ENCODE measurements around the gene NLRP5.

- no peak for TF ChIP-seq POLR2AphosphoS5 (IDR thresholded peaks at IDR 0.05)
- TF ChIP-seq POLR2A (IDR thresholded peaks at IDR 0.05) = no peak
- no peak for TF ChIP-seq CTCF (IDR thresholded peaks at IDR 0.05)
Observed at GRCh38 chr19:56089344-56089743, 102.8 kb downstream of the NLRP5 start.
